T47D (cell line): ENCODE results near the gene TRPC4AP.

Experiments used
- DNase-seq, 2 experiments: peaks; one replicate each; pipeline versions ENCODE4 v3.0.0 to v3.0.0-alpha.2; 2011 to 2012; ENCODE audit warnings: low read depth in 1 of 2, low spot score in 1 of 2
- JUND ChIP-seq: IDR thresholded peaks from 2 replicates; pipeline ENCODE4 v1.6.1; 2012; ENCODE audit warnings: low read depth
- in situ Hi-C: cut with HindIII; loops from 2 replicates; pipeline ENCODE4 v1.10.0; 2016; ENCODE audit warnings: low sequenced_read_pairs, low pct_unique_long_range_greater_than_20kb

TRPC4AP gene

GRCh38 chr20:34988191-34988540 is 104.4 kb downstream of the TRPC4AP start:
- TF ChIP-seq JUND, result no peak
- no peak for DNase-seq
- in situ Hi-C loops, result no loop called here

- no peak for TF ChIP-seq JUND
- DNase-seq, result no peak
- in situ Hi-C loops, result no loop called here
Observed at GRCh38 chr20:34987288-34988190, 105.1 kb downstream of the TRPC4AP start.

- in situ Hi-C loops, result no loop called here
- TF ChIP-seq JUND, result no peak
Observed at GRCh38 chr20:34986311-34987287, 106.0 kb downstream of the TRPC4AP start.

GRCh38 chr20:34985461-34986310 is 106.9 kb downstream of the TRPC4AP start:
- no peak for DNase-seq
- TF ChIP-seq JUND, result no peak
- in situ Hi-C loops, result no loop called here

More at GRCh38 chr20:34986311-34987287, 106.0 kb downstream of the TRPC4AP start:
- DNase-seq, result no peak

- no peak for TF ChIP-seq JUND
- in situ Hi-C loops, result no loop called here
- no peak for DNase-seq
Observed at GRCh38 chr20:34984756-34985261, 107.8 kb downstream of the TRPC4AP start.

- in situ Hi-C loops, result no loop called here
- no peak for TF ChIP-seq JUND
- no peak for DNase-seq
Observed at GRCh38 chr20:34983995-34984735, 108.4 kb downstream of the TRPC4AP start.

GRCh38 chr20:34983089-34983820 is 109.4 kb downstream of the TRPC4AP start:
- in situ Hi-C loops, result no loop called here
- no peak for DNase-seq
- TF ChIP-seq JUND, result no peak

- no peak for DNase-seq
- in situ Hi-C loops, result no loop called here
- TF ChIP-seq JUND, result no peak
Observed at GRCh38 chr20:34982270-34983088, 110.1 kb downstream of the TRPC4AP start.

- no peak for DNase-seq
- in situ Hi-C loops, result no loop called here
- no peak for TF ChIP-seq JUND
Observed at GRCh38 chr20:34980543-34981233, 111.9 kb downstream of the TRPC4AP start.
